ENCODE results near the gene GPRC5A.

The GPRC5A gene

DNA sequence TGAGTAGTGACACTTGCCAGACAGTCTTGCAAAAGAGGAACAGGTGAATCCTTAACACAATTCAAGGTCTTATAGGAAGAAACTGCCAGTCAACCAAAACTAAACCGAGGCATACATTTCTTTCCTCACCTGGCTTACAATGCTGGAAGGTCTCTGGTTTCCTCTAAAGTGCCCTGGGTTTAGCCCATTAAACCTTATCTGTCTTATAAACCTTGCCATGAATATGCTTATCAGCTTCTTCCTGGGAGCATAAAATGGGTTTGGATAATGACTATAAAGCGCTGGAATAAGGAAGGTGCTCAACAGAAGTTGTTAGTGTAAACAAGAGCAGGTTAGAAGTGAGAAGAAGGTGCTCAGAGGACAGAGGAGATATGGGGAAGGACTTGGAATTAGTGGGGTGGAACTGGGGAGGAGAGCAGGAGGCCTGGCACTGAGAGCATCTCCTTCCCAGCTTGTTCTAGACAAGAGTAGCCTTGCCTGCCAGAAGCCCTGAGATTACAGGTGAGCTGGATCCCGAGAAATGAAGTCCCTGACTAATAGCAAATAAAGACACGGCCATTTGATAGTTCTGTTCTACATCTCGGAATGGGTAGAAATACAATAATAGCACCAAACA, 14.1 kb upstream of the GPRC5A start:
- Mint-ChIP-seq H3K4me1 (ENCODE audit: low read depth in 2 of 2) (peaks cover 0 to 2% of the 10 kb centered on the region in 2 donors), H3K36me3 (ENCODE audit: insufficient read depth) (peaks cover 4% of the 10 kb centered on the region), H3K9me3 (no peaks in the 10 kb centered on the region), H3K4me3 (no peak overlapping the region), H3K27ac (no peak overlapping the region), H3K27me3 (peaks cover 0 to 13% of the 10 kb centered on the region in 2 donors)
- ATAC-seq (replicated peaks) (no peak), DNase-seq (no peak)

DNA sequence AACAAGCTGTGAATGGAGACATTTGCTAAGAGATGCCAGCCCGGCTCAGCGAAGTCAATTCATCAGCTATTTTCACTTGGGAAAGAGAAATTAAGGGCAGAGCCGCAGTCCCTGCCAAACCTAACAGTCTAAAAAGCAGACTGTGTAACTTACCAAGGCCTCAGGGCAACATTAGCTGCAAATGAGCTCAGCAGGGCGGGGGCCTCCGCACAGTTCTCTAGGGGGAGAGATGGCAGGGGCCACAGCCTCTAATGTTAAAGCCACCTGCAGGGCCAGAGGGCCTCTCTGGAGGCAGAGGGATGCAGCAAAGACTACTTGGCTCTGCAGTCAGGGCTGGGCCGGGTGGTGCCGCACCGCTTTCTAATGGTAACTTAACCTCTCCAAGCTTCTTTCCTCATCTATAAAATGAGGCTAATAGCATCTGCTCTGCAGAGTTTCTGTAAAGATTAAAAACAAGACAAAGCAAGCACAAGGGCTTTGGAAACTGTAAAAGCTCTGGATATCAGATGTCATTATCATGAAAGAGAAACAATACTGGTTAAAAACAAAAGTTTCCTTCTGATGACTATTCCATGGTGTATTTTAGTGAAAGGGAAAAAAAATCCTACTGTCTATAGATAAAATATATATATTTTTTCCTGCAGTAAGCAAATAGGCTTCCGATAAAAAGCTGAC, 13.4 kb upstream of the GPRC5A start:
- Mint-ChIP-seq H3K27me3 (peaks cover 0 to 20% of the 10 kb centered on the region in 2 donors), H3K9me3 (no peaks in the 10 kb centered on the region), H3K36me3 (ENCODE audit: insufficient read depth) (peaks cover 4% of the 10 kb centered on the region), H3K27ac (no peak overlapping the region), H3K4me1 (ENCODE audit: low read depth in 2 of 2) (peaks cover 0 to 2% of the 10 kb centered on the region in 2 donors), H3K4me3 (no peak overlapping the region)
- DNase-seq (no peak), ATAC-seq (replicated peaks) (no peak)

DNA sequence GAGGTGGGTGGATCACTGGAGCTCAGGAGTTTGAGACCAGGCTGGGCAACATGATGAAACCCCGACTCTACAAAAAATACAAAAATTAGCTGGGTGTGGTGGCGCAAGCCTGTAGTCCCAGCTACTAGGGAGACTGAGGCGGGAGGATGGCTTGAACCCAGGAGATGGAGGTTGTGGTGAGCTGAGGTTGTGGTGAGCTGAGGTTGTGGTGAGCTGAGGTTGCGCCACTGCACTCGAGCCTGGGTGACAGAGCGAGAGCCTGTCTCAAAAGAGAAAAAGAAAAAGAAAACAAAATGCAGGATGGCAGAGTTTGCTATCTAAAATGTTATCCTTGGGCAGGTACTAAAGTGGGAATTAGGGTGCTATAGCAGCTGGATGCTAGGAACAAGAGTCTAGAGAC, 10.8 kb upstream of the GPRC5A start:
- H3K36me3 Mint-ChIP-seq (ENCODE audit: insufficient read depth) = peaks cover 4% of the 10 kb centered on the region
- peaks cover 0 to 2% of the 10 kb centered on the region in 2 donors for H3K4me1 Mint-ChIP-seq (ENCODE audit: low read depth in 2 of 2)
- ATAC-seq (replicated peaks) (no peak), DNase-seq (no peak)
- H3K4me3 Mint-ChIP-seq = no peak overlapping the region
- H3K27me3 Mint-ChIP-seq = peaks cover 0 to 41% of the 10 kb centered on the region in 2 donors
- H3K27ac Mint-ChIP-seq = no peak overlapping the region
- H3K9me3 Mint-ChIP-seq = no peaks in the 10 kb centered on the region

- DNase-seq (no peak), ATAC-seq (replicated peaks) (no peak)
- H3K4me1 Mint-ChIP-seq (ENCODE audit: low read depth in 2 of 2) = peaks cover 0 to 2% of the 10 kb centered on the region in 2 donors
- H3K4me3 Mint-ChIP-seq = no peak overlapping the region
- no peaks in the 10 kb centered on the region for H3K9me3 Mint-ChIP-seq
- H3K27ac Mint-ChIP-seq = no peak overlapping the region
- peaks cover 5 to 49% of the 10 kb centered on the region in 2 donors for H3K27me3 Mint-ChIP-seq
- H3K36me3 Mint-ChIP-seq (ENCODE audit: insufficient read depth) = peaks cover 4% of the 10 kb centered on the region
These were observed 10.0 kb upstream of the GPRC5A start for GRCh38 chr12:12881151-12881909.

GRCh38 chr12:12882288-12882687, 9.1 kb upstream of the GPRC5A start:
- ATAC-seq (replicated peaks) (no peak), DNase-seq (no peak)
- H3K27me3 Mint-ChIP-seq = peaks cover 14 to 53% of the 10 kb centered on the region in 2 donors
- H3K27ac Mint-ChIP-seq = no peak overlapping the region
- H3K36me3 Mint-ChIP-seq (ENCODE audit: insufficient read depth) = peaks cover 4% of the 10 kb centered on the region
- no peaks in the 10 kb centered on the region for H3K9me3 Mint-ChIP-seq
- no peak overlapping the region for H3K4me3 Mint-ChIP-seq
- H3K4me1 Mint-ChIP-seq (ENCODE audit: low read depth in 2 of 2) = peaks cover 0 to 2% of the 10 kb centered on the region in 2 donors

GRCh38 chr12:12883369-12884001, 7.9 kb upstream of the GPRC5A start:
- Mint-ChIP-seq H3K36me3 (ENCODE audit: insufficient read depth) (peaks cover 4% of the 10 kb centered on the region), H3K4me1 (ENCODE audit: low read depth in 2 of 2) (peaks cover 0 to 2% of the 10 kb centered on the region in 2 donors), H3K27me3 (peaks cover 26 to 65% of the 10 kb centered on the region in 2 donors), H3K9me3 (no peaks in the 10 kb centered on the region), H3K4me3 (no peak overlapping the region), H3K27ac (no peak overlapping the region)
- DNase-seq (no peak), ATAC-seq (replicated peaks) (no peak)

DNA sequence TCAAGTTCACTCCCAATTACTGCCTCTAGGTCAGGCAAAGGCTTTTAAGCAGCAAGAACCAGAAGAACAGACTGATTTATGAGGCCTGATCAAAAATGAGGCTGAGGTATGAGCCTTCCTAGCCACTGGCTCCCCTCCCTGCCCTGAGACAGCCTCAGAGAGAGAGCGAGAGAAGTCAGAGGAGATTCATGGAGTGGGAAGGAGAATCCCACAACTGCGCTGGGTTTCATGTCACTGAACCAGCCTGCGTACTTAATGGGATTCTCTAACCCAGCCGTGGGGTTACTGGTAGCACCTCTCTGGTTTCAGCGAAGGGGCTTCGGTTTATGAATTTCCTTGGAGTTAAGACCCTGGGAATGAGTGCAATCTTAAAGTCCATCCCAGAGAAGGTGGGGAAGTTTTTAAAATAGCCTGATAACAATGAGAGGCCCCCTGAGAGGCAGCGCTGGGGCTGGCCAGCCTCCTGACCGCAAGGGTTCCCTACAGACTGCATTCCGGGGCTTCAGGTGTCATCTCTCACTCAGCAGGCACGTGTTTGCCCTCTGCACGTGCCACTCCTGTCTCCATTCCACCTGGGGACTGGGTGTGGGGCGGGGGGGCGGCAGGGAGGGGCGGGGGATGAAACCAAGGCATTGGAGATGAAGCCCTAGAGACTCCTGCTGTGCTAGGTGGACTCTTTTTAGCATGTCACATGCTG, 6.1 kb upstream of the GPRC5A start:
- DNase-seq (no peak), ATAC-seq (replicated peaks) (no peak)
- Mint-ChIP-seq H3K27me3 (peaks cover 41 to 83% of the 10 kb centered on the region in 2 donors), H3K27ac (no peak overlapping the region), H3K9me3 (no peaks in the 10 kb centered on the region), H3K36me3 (ENCODE audit: insufficient read depth) (no peaks in the 10 kb centered on the region), H3K4me1 (ENCODE audit: low read depth in 2 of 2) (peaks cover 0 to 2% of the 10 kb centered on the region in 2 donors), H3K4me3 (no peak overlapping the region)

- ATAC-seq (replicated peaks) (no peak), DNase-seq (no peak)
- no peak overlapping the region for H3K27ac Mint-ChIP-seq
- H3K4me1 Mint-ChIP-seq (ENCODE audit: low read depth in 2 of 2) = peaks cover 6% of the 10 kb centered on the region in 2 donors
- no peaks in the 10 kb centered on the region for H3K36me3 Mint-ChIP-seq (ENCODE audit: insufficient read depth)
- no peaks in the 10 kb centered on the region for H3K9me3 Mint-ChIP-seq
- H3K4me3 Mint-ChIP-seq = no peak overlapping the region
- H3K27me3 Mint-ChIP-seq = peaks cover 63 to 90% of the 10 kb centered on the region in 2 donors
These were observed 3.9 kb upstream of the GPRC5A start for GRCh38 chr12:12887471-12887870.

GRCh38 chr12:12889701-12890100, 1.7 kb upstream of the GPRC5A start:
- peaks cover 6% of the 10 kb centered on the region in 2 donors for H3K4me1 Mint-ChIP-seq (ENCODE audit: low read depth in 2 of 2)
- no peaks in the 10 kb centered on the region for H3K36me3 Mint-ChIP-seq (ENCODE audit: insufficient read depth)
- ATAC-seq (replicated peaks) (no peak), DNase-seq (no peak)
- H3K27ac Mint-ChIP-seq = no peak overlapping the region
- H3K27me3 Mint-ChIP-seq = peaks cover 76 to 80% of the 10 kb centered on the region in 2 donors
- H3K9me3 Mint-ChIP-seq = no peaks in the 10 kb centered on the region
- H3K4me3 Mint-ChIP-seq = peak overlapping the region in 1 of 2 donors; percentile 43

GRCh38 chr12:12890543-12891079, 751 bp upstream of the GPRC5A start:
- Mint-ChIP-seq H3K27me3 (peaks cover 73 to 76% of the 10 kb centered on the region in 2 donors), H3K27ac (no peak overlapping the region), H3K4me1 (ENCODE audit: low read depth in 2 of 2) (peaks cover 6% of the 10 kb centered on the region in 2 donors), H3K36me3 (ENCODE audit: insufficient read depth) (no peaks in the 10 kb centered on the region), H3K4me3 (peak overlapping the region; percentile 69 to 72), H3K9me3 (no peaks in the 10 kb centered on the region)
- DNase-seq (no peak), ATAC-seq (replicated peaks) (peak; percentile 51)

GRCh38 chr12:12891881-12892355, 556 bp downstream of the GPRC5A start:
- Mint-ChIP-seq H3K27me3 (peaks cover 65 to 74% of the 10 kb centered on the region in 2 donors), H3K4me3 (peak overlapping the region; percentile 57 to 72)

DNA sequence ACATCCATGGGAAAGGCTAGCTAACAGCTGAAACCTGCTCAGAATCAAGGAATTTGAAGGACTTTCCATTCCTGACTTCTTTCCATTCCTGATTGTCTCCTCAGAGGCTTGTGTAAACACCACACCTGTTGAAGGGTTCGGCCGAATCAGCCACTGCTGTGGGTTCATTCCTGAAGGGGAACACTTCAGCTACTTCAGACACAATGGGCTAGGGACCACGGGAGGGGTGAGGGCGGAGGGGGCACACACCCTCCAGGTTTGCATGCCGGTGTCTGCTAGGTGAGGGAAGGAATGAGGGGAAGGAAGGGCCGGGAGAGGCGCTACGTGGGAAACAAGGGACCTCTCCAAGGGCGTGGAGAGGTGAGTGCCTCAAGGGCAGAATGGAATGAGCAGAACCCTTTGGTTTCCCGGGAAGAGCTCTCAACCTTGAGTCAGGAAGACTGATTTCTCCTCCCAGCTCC, 1.3 kb downstream of the GPRC5A start:
- peak overlapping the region in 1 of 2 donors; percentile 21 for H3K4me3 Mint-ChIP-seq
- peaks cover 6% of the 10 kb centered on the region in 2 donors for H3K4me1 Mint-ChIP-seq (ENCODE audit: low read depth in 2 of 2)
- DNase-seq (no peak), ATAC-seq (replicated peaks) (no peak)
- H3K27me3 Mint-ChIP-seq = peaks cover 67 to 72% of the 10 kb centered on the region in 2 donors
- no peaks in the 10 kb centered on the region for H3K36me3 Mint-ChIP-seq (ENCODE audit: insufficient read depth)
- no peak overlapping the region for H3K27ac Mint-ChIP-seq
- H3K9me3 Mint-ChIP-seq = no peaks in the 10 kb centered on the region

More at GRCh38 chr12:12891881-12892355, 556 bp downstream of the GPRC5A start:
- Mint-ChIP-seq H3K4me1 (ENCODE audit: low read depth in 2 of 2) (peaks cover 6% of the 10 kb centered on the region in 2 donors), H3K27ac (no peak overlapping the region), H3K9me3 (no peaks in the 10 kb centered on the region), H3K36me3 (ENCODE audit: insufficient read depth) (no peaks in the 10 kb centered on the region)
- DNase-seq (no peak), ATAC-seq (replicated peaks) (no peak)
